ENCODE results near the gene PHLDA3. TPM values are rescaled to one million over a fixed set of nuclear protein-coding genes. Genes with fewer than 3 reads are reported as not detected.

Gene PHLDA3
- total RNA-seq, 1 experiment from 2014 or later, result 22.1 TPM

DNA sequence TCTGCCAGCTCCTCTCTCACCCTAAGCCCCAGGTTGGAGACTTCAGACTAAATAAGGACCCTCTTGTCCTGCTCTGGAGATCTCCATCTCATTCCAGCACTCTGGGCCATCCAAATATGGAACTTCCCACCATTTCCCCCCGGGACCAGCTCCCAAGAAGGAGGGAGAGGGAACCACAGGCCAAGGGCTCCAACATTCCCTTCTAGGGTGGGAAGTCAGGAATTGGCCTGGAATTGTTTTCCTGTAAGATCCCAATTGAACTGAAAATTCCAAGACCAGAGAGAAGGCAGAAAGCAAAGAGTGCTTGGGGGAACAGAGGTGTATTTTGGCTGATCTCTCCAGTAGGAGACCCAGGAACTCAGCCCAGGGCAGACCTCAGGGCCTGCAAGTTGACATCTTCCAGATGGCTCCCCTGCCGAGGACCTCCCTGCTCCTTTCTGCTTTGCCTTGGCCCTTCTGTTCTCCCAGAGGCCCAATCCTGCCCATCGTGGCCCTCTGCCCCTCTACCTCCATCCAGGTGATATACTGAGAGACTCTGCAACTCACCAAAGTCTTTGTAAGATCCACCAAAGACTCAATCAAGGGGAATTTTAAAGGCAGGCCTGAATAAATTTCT lies 23.0 kb upstream of the PHLDA3 start (continued):
- TF ChIP-seq, protein P1, sequence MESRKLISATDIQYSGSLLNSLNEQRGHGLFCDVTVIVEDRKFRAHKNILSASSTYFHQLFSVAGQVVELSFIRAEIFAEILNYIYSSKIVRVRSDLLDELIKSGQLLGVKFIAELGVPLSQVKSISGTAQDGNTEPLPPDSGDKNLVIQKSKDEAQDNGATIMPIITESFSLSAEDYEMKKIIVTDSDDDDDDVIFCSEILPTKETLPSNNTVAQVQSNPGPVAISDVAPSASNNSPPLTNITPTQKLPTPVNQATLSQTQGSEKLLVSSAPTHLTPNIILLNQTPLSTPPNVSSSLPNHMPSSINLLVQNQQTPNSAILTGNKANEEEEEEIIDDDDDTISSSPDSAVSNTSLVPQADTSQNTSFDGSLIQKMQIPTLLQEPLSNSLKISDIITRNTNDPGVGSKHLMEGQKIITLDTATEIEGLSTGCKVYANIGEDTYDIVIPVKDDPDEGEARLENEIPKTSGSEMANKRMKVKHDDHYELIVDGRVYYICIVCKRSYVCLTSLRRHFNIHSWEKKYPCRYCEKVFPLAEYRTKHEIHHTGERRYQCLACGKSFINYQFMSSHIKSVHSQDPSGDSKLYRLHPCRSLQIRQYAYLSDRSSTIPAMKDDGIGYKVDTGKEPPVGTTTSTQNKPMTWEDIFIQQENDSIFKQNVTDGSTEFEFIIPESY (IDR thresholded peaks at IDR 0.05; ENCODE audit: extremely low read depth, insufficient replicate concordance, low read length), result no peak

DNA sequence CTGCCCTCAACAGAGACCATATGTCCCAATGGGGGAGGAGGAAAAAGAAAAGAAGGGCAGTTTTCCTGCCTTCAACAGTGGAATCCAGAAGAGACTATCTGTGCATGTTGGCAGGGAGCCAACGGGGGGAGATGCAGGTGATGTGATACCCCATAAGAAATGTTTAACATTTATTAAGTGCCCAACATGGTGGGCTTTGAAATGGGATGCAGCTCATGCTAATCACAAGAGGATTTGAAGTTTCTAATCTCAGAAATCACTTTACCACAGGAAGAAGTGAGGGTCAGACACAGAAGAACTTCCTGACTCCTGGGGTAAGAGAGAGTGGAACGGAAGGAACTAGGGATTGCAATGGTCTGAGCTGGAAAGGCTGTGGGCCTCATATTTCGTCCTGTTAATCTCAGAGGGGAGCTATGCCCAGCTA lies 21.7 kb upstream of the PHLDA3 start:
- Histone ChIP-seq H3K27ac (ENCODE audit: low read depth, low read length) (no peak overlapping the region), H2AFZ (ENCODE audit: low read depth, low read length, poor library complexity, severe bottlenecking) (no peak overlapping the region), H3K4me2 (ENCODE audit: low read length) (no peak overlapping the region), H3K9me3 (ENCODE audit: control insufficient read depth in 1 of 2, insufficient read depth in 1 of 2, low read depth in 1 of 2, low read length in 2 of 2) (no peaks in the 10 kb centered on the region), H3K79me2 (ENCODE audit: insufficient read depth, low read length) (no peaks in the 10 kb centered on the region), H3K4me3 (replicated peaks in 1 of 2; ENCODE audit: low read depth in 1 of 2, low read length in 2 of 2) (no peak overlapping the region), H3K36me3 (ENCODE audit: control insufficient read depth in 1 of 2, insufficient read depth in 2 of 2, low read length in 2 of 2) (peaks cover 0 to 6% of the 10 kb centered on the region in 2 experiments; a peak in 2 of 4 replicates), H3K9ac (ENCODE audit: low read length) (no peak overlapping the region), H3K4me1 (ENCODE audit: control insufficient read depth in 1 of 2, insufficient read depth in 2 of 2, low read length in 2 of 2) (peaks cover 13 to 20% of the 10 kb centered on the region in 2 experiments; a peak in 3 of 4 replicates), H3K27me3 (ENCODE audit: insufficient read depth, low read length) (no peaks in the 10 kb centered on the region), H3K9me2 (ENCODE audit: insufficient read depth) (no peaks in the 10 kb centered on the region), H4K20me1 (ENCODE audit: insufficient read depth) (no peaks in the 10 kb centered on the region)
- RAD21 ChIA-PET (ENCODE audit: low non-redundant PET in 1 of 2, low total read pairs in 2 of 2, uncharacterized antibody in 2 of 2, unreplicated experiment in 2 of 2), result no interaction called here
- CTCF ChIA-PET, result interaction anchor here (1.2 to 3.5 kb wide), 4 partner anchors 9 to 43 kb away, joined by 3 to 12 read pairs (median 8); no protein-coding TSS in a partner anchor
- BruUV-seq (replicated peaks), result no TSS peak
- intact Hi-C loops (cut with micrococcal nuclease), result no loop called here
- DNase-seq (ENCODE audit: low read depth, low spot score) (no peak), ATAC-seq (no peak)
- TF ChIP-seq, protein P2, sequence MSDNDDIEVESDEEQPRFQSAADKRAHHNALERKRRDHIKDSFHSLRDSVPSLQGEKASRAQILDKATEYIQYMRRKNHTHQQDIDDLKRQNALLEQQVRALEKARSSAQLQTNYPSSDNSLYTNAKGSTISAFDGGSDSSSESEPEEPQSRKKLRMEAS (IDR thresholded peaks at IDR 0.05), result no peak
- TF ChIP-seq EZH2phosphoT487 (IDR thresholded peaks at IDR 0.05; ENCODE audit: borderline replicate concordance) (no peak), CEBPB (IDR thresholded peaks at IDR 0.05; ENCODE audit: low read depth) (no peak), ZNF274 (IDR thresholded peaks at IDR 0.05; ENCODE audit: low read depth, low read length) (no peak), EGR1 (IDR thresholded peaks at IDR 0.05; ENCODE audit: low read depth) (no peak)
- TF ChIP-seq, protein P3, sequence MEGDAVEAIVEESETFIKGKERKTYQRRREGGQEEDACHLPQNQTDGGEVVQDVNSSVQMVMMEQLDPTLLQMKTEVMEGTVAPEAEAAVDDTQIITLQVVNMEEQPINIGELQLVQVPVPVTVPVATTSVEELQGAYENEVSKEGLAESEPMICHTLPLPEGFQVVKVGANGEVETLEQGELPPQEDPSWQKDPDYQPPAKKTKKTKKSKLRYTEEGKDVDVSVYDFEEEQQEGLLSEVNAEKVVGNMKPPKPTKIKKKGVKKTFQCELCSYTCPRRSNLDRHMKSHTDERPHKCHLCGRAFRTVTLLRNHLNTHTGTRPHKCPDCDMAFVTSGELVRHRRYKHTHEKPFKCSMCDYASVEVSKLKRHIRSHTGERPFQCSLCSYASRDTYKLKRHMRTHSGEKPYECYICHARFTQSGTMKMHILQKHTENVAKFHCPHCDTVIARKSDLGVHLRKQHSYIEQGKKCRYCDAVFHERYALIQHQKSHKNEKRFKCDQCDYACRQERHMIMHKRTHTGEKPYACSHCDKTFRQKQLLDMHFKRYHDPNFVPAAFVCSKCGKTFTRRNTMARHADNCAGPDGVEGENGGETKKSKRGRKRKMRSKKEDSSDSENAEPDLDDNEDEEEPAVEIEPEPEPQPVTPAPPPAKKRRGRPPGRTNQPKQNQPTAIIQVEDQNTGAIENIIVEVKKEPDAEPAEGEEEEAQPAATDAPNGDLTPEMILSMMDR (IDR thresholded peaks at IDR 0.05 in 2 of 3, conservative IDR thresholded peaks at IDR 0.05 in 1 of 3; ENCODE audit: borderline replicate concordance in 1 of 3, insufficient read depth in 1 of 3, low read depth in 2 of 3, low read length in 2 of 3), result no peak
- POLR2A ChIA-PET, result interaction anchor here (1.5 kb wide), 1 partner anchor 14 kb away, joined by 3 read pairs; no protein-coding TSS in a partner anchor
